GM12874 (cell line): ENCODE data around the gene SYT2.

Experiments used
- TF ChIP-seq, protein P1 (sequence below): IDR thresholded peaks from 2 replicates; pipeline ENCODE4 v1.5.1; 2011; ENCODE audit warnings: low read depth, mild to moderate bottlenecking, control low read depth, low read length, moderate library complexity; ENCODE audit not compliant: insufficient read depth

SYT2 gene

DNA sequence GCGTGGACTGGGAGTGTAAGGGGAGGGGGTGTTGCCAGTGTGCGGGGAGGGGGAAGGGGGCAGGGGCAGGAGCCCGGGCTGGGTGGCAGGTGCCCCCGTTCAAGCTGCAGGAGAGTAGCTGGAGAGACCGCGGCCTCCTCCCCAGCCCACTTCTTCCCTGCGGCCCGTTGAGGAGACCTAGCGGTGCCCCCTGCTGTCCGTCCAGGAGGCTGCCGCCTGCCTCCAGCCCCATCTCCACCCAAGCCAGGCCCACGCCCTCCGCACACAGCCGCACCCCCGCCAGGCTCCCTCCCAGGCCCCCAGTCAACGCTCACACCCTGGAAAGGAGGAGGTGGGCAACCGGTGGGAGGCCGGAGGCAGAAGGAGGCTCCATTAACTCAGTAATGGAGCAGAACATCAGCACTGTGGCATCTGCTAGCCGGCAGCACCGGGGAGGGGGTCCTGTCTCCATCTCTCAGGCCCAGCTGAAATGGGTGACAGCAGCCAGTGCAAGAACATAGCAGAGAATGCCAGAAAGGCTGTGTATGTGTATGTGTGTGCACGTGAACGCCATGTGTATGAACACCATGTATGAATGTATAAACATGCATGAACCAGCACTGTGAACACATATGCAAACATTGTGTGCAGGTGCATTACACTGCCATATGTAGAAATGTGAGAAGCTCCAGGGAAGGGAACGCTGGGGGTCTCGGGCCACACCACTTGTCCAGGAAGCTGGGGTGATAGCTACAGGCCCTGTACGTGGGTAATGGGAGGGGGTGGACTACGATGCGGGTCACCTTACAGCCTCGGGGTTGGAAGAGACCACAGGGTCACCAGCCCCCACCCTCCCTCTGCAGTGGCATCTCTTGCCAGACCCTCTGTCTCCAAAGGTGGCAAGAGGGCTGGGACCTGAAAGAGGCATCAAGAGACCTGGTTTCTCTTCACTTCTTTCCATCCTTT is 84.6 kb downstream of the SYT2 start:
- TF ChIP-seq, protein P1, sequence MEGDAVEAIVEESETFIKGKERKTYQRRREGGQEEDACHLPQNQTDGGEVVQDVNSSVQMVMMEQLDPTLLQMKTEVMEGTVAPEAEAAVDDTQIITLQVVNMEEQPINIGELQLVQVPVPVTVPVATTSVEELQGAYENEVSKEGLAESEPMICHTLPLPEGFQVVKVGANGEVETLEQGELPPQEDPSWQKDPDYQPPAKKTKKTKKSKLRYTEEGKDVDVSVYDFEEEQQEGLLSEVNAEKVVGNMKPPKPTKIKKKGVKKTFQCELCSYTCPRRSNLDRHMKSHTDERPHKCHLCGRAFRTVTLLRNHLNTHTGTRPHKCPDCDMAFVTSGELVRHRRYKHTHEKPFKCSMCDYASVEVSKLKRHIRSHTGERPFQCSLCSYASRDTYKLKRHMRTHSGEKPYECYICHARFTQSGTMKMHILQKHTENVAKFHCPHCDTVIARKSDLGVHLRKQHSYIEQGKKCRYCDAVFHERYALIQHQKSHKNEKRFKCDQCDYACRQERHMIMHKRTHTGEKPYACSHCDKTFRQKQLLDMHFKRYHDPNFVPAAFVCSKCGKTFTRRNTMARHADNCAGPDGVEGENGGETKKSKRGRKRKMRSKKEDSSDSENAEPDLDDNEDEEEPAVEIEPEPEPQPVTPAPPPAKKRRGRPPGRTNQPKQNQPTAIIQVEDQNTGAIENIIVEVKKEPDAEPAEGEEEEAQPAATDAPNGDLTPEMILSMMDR: peak; percentile 86

DNA sequence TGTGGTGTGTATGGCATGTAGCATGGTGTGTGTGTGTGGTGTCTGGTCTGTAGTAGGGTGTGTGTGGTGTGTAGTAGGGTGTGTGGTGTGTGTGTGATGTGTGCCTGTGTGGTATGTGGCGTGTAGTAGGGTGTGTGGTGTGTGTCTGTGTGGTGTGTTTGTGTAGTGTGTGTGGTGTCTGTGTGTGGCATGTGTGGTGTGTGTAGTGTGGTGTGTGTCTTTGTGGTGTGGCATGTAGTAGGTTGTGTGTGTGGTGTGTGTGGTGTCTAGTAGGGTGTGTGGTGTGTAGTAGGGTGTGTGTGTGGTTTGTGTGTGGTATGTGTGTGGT is 85.5 kb downstream of the SYT2 start:
- TF ChIP-seq, protein P1: no peak

DNA sequence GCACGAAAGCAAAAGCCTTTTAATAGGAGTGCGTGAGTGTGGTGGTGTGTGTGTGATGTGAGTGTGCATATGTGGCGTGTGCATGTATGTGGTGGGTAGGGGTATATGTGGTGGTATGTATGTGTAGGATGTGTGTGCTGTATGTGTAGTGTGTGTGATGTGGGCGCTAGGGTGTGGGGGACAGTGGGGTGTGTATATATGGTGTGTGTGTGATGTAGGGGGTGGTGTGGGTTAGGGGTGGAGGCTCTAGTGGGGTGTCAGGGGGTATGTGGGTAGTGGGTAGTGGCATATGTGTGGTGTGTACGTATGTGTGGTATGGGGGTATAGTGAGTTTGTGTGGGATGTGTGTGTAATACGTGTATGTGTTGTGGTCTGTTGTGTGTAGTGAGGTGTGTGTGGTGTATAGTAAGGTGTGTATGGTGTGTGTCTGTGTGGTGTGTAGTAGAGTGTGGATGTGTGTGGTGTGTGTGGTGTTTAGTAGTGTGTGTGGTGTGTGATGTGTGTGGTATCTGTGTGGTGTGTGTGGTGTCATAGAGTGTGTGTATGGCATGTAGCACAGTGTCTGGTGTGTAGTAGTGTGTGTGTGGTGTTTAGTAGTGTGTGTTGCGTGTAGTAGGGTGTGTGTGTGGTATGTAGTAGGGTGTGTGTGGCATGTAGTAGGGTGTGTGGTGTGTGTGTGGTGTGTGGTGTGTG is 86.0 kb downstream of the SYT2 start:
- TF ChIP-seq, protein P1: no peak

DNA sequence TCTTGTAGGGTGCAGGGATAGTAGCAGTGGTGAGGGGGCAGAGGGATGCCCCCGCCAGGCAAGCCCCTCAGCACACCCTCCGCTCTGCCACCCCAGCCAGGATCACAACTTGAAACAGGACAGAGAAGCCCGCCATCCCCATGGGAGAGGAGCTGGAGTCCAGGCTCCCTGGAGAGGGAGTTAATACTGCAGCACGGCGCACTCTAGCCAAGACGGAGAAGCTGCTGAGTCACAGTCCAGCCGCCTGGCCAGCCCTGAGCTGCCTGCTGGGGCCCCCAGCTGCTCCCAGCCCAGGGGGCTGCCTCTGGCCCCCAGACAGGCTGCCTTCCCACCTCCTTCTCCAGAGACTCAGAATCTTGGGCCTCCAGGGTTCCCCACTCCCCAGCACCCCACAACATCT is 87.2 kb downstream of the SYT2 start:
- TF ChIP-seq, protein P1: no peak

DNA sequence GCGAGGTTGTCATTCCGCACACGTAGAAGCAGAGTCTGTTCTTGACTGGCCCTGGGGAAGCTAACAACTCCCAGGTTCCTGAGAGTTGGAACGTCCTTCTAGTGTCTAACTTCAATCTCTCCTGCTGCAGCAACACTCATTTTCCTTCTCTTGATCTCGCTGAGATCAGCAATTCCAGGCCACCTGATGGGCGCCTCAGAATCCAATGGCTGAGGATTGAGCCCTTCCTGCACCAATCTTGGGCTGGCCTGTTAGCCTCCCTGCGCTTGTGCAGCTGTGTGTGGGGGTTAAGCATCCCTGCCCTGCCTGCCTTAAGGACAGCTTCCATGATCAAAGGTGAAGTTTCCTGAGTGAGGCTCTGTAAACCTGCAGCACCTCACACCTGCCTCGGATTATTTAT is 87.9 kb downstream of the SYT2 start:
- TF ChIP-seq, protein P1: no peak

DNA sequence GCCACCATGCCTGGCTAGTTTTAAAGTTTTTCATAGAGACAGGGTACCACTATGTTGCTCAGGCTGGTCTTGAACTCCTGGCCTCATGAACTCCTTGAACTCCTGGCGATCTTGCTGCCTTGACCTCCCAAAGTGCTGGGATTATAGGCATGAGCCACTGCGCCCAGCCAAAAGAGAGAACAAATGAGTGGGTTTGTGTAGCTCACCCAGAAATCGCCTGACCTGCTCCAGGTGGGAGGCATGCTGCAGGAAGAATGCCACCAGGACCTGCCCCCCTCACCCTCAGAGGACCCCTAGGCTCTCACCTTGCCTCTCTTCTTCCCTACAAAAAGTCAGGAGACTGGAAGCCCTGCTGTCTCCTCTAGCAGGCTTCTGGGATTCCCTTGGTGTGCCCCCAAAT is 88.8 kb downstream of the SYT2 start:
- TF ChIP-seq, protein P1: no peak

DNA sequence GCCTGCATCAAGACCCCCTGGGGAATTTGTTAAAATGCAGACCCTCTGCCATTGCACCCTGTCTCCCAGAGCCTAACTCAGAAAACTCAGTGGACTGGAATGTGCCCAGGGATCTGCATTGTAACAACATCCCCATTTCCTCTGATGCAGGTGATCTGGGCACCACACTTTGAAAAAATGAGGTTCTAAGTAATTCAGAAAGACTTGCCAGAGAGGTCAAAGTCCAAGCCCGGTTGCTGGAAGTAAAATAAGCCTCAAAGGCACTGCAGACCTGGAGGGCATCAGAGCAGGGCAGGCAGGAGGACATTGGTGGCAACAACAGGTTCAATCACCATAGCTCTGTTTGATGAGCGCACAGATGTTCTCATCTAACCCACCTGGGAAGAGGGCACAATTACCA is 90.7 kb downstream of the SYT2 start:
- TF ChIP-seq, protein P1: no peak
